Astrocyte of the spinal cord (primary cell): ENCODE results near the gene CATSPER3.

ENCODE experiments used
- DNase-seq: peaks from one replicate; pipeline ENCODE4 v3.0.0; 2011; ENCODE audit warnings: low read depth, low spot score
- H3K4me3 ChIP-seq: 2 replicates; pipeline ENCODE4 v1.5.1; 2011; ENCODE audit warnings: low read depth, mild to moderate bottlenecking, low read length, moderate library complexity
- CTCF ChIP-seq: IDR thresholded peaks from 2 replicates; pipeline ENCODE4 v1.5.1; 2012; ENCODE audit warnings: low read depth, mild to moderate bottlenecking, low read length, inconsistent platforms
- in situ Hi-C: cut with HindIII; loops from 2 replicates; pipeline ENCODE4 v1.10.0; 2017; ENCODE audit warnings: low sequenced_read_pairs

Gene CATSPER3

GRCh38 chr5:134967607-134968006 lies at the start of gene CATSPER3:
TSS of gene CATSPER3 (plus strand) at chr5:134967907. CDS start at chr5:134967992, 85 bp downstream.
- no peak for DNase-seq
- in situ Hi-C loops, result no loop called here
- no peak for TF ChIP-seq CTCF
- H3K4me3 ChIP-seq, result no peak within 1 kb of the TSS

- no peak for DNase-seq
- H3K4me3 ChIP-seq, result no peak overlapping the region
- TF ChIP-seq CTCF, result no peak
- in situ Hi-C loops, result no loop called here
Measured at GRCh38 chr5:134918861-134919260, 48.8 kb upstream of the CATSPER3 start.

- in situ Hi-C loops, result no loop called here
- H3K4me3 ChIP-seq, result no peak overlapping the region
- DNase-seq, result no peak
- no peak for TF ChIP-seq CTCF
Measured at GRCh38 chr5:134920848-134921575, 46.7 kb upstream of the CATSPER3 start.

DNA sequence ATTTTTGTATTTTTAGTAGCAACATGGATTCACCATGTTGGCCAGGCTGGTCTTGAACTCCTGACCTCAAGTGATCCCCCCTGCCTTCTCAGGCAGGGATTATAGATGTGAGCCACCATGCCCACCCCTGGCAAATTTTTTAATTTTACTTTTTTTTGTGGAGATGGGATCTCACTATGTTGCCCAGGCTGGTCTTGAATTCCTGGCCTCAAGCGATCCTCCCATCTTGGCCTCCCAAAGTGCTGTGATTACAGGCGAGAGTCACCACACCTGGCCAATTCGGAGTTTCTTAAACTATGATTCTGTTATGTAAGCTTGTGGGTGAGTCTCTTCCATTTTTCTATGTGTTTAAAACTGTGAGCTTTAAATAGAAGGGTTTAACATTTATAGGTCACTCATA lies 35.2 kb upstream of the CATSPER3 start:
- in situ Hi-C loops, result no loop called here
- TF ChIP-seq CTCF, result no peak
- no peak for DNase-seq
- H3K4me3 ChIP-seq, result no peak overlapping the region

DNA sequence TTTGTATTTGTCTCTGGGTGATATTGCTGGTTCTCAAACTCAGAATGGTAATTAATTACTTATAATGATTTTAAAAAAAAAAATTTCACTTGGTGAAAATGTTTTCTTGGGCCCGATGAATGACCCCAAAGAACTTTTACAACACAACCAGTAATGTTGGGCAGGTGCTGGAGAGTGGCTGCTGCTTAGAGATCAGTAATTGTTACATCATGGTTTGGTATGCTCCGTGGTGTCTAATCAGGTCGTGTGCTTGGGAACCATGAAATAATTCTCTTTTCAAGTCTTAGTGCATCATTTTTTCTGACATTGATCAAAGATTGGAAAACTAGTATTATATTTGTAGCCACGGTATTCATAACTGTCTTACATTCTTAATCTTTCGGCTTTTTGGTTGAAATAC lies 33.5 kb upstream of the CATSPER3 start:
- no peak for TF ChIP-seq CTCF
- in situ Hi-C loops, result no loop called here
- no peak overlapping the region for H3K4me3 ChIP-seq
- DNase-seq, result no peak

- in situ Hi-C loops, result no loop called here
- DNase-seq, result no peak
- H3K4me3 ChIP-seq, result no peak overlapping the region
- TF ChIP-seq CTCF, result no peak
Measured at GRCh38 chr5:134935711-134936602, 31.8 kb upstream of the CATSPER3 start.
